K562 (cell line): ENCODE data around the gene GPR176. TPM values are rescaled to one million over a fixed set of nuclear protein-coding genes. Genes with fewer than 3 reads are reported as not detected.

Experiments
- ARID3B ChIP-seq: fragments of 250-450 bp; sonication (Bioruptor Pico); IDR thresholded peaks from 2 replicates; pipeline ENCODE4 v1.4.0; 2020; ENCODE audit warnings: borderline replicate concordance
- CEBPB ChIP-seq: fragments of 450-650 bp; IDR thresholded peaks from 2 replicates; pipeline ENCODE4 v1.6.1; 2016; ENCODE audit warnings: missing genetic modification characterization, missing compliant biosample characterization
- E4F1 ChIP-seq: fragments of 250-450 bp; sonication (Bioruptor Pico); IDR thresholded peaks from 2 replicates; pipeline ENCODE4 v1.5.0; 2021; ENCODE audit warnings: mild to moderate bottlenecking, borderline replicate concordance
- GMEB1 ChIP-seq: fragments of 250-450 bp; sonication (Bioruptor Pico); IDR thresholded peaks from 2 replicates; pipeline ENCODE4 v1.4.0; 2020; ENCODE audit warnings: mild to moderate bottlenecking
- HDAC1 ChIP-seq, 2 experiments: fragments of 450-650 bp; IDR thresholded peaks; 2 replicates each; pipeline ENCODE4 v1.6.1; 2016 to 2017; ENCODE audit warnings: inconsistent platforms in 1 of 2, mild to moderate bottlenecking in 1 of 2, moderate library complexity in 1 of 2
- HMG20B ChIP-seq: fragments of 250-450 bp; sonication (Bioruptor Pico); IDR thresholded peaks from 2 replicates; pipeline ENCODE4 v1.5.0; 2021; ENCODE audit warnings: mild to moderate bottlenecking
- MTA2 ChIP-seq: fragments of 450-650 bp; IDR thresholded peaks from 2 replicates; pipeline ENCODE4 v1.6.1; 2016; ENCODE audit warnings: low read depth
- NBN ChIP-seq: fragments of 450-650 bp; IDR thresholded peaks from 2 replicates; pipeline ENCODE4 v1.6.1; 2016; ENCODE audit warnings: low read depth, mild to moderate bottlenecking
- PTBP1 ChIP-seq: fragments of 200-400 bp; formaldehyde crosslinking; IDR thresholded peaks from 2 replicates; pipeline ENCODE4 v1.6.1; 2017; ENCODE audit warnings: low read depth, low read length
- SMARCA4 ChIP-seq: fragments of 450-650 bp; IDR thresholded peaks from 2 replicates; pipeline ENCODE4 v1.6.1; 2016
- SMARCE1 ChIP-seq: fragments of 450-650 bp; IDR thresholded peaks from 2 replicates; pipeline ENCODE4 v1.7.1; 2016; ENCODE audit warnings: mild to moderate bottlenecking
- SPI1 ChIP-seq: IDR thresholded peaks from 2 replicates; pipeline ENCODE4 v1.6.1; 2011; ENCODE audit warnings: low read depth, low read length, control low read depth, borderline replicate concordance
- TAF9B ChIP-seq: fragments of 450-650 bp; IDR thresholded peaks from 2 replicates; pipeline ENCODE4 v1.6.1; 2018; ENCODE audit warnings: mild to moderate bottlenecking; ENCODE audit not compliant: partially characterized antibody
- THRB ChIP-seq: fragments of 450-650 bp; formaldehyde crosslinking; conservative IDR thresholded peaks from 2 replicates; pipeline ENCODE4 v1.4.0; 2022; ENCODE audit warnings: mild to moderate bottlenecking, missing genetic modification characterization
- XRCC4 ChIP-seq: IDR thresholded peaks from one replicate; pipeline ENCODE4 v1.6.1; 2011; ENCODE audit not compliant: insufficient read depth, insufficient read length; ENCODE audit errors: extremely low read depth
- ZBTB7A ChIP-seq: IDR thresholded peaks from 2 replicates; pipeline ENCODE4 v1.6.1; 2011; ENCODE audit warnings: low read depth, mild to moderate bottlenecking, low read length, moderate library complexity, borderline replicate concordance; ENCODE audit not compliant: control insufficient read depth
- ZNF584 ChIP-seq: fragments of 200-800 bp; sonication (Bioruptor generic); IDR thresholded peaks from 2 replicates; pipeline ENCODE4 v1.6.1; 2016; ENCODE audit warnings: low read depth, mild to moderate bottlenecking, missing genetic modification characterization, missing compliant biosample characterization
- ZNF830 ChIP-seq: fragments of 250-450 bp; sonication (Bioruptor Pico); IDR thresholded peaks from 2 replicates; pipeline ENCODE4 v1.5.0; 2021; ENCODE audit warnings: mild to moderate bottlenecking
- polyA plus RNA-seq, 8 experiments: library from polyadenylated mRNA; depleted of rRNA in 4 of 8; stranded (reverse) in 5 of 8; unstranded in 3 of 8; fragments of >200 nt; fragmentation: Nextera tagmentation in 2 of 8; fragmentation: Illumina TruSeq in 1 of 8; extraction: Ambion mirVana in 2 of 8; extraction: Trizol in 1 of 8; gene quantifications; 2 replicates each; pipeline versions ENCODE4 v1.2.1 to v1.2.3, GENCODE V29; 2011 to 2014; ENCODE audit warnings: inconsistent platforms in 1 of 8, missing spikeins in 1 of 8
- total RNA-seq, 7 experiments: library from RNA; depleted of rRNA in 6 of 7; stranded (reverse); fragments of >200 nt in 6 of 7; fragmentation: Illumina TruSeq in 2 of 7; extraction: Trizol in 2 of 7; gene quantifications; 2 replicates each; pipeline versions ENCODE4 v1.2.1 to v1.2.3, GENCODE V29; 2011 to 2021; ENCODE audit warnings: low replicate concordance in 1 of 7
- TF ChIP-seq, protein P1 (sequence below): IDR thresholded peaks from 2 replicates; pipeline ENCODE4 v1.6.1; 2011; ENCODE audit warnings: borderline replicate concordance, low read depth, mild to moderate bottlenecking, moderate library complexity, low read length; ENCODE audit not compliant: insufficient read depth, poor library complexity, severe bottlenecking

GPR176 gene
- total and polyA plus RNA-seq, 9 of the 15 experiments (the other 6 are each of a cell fraction or from before 2014, with no cell fraction given), result 0.03 to 1.2 (median 0.76) TPM

DNA sequence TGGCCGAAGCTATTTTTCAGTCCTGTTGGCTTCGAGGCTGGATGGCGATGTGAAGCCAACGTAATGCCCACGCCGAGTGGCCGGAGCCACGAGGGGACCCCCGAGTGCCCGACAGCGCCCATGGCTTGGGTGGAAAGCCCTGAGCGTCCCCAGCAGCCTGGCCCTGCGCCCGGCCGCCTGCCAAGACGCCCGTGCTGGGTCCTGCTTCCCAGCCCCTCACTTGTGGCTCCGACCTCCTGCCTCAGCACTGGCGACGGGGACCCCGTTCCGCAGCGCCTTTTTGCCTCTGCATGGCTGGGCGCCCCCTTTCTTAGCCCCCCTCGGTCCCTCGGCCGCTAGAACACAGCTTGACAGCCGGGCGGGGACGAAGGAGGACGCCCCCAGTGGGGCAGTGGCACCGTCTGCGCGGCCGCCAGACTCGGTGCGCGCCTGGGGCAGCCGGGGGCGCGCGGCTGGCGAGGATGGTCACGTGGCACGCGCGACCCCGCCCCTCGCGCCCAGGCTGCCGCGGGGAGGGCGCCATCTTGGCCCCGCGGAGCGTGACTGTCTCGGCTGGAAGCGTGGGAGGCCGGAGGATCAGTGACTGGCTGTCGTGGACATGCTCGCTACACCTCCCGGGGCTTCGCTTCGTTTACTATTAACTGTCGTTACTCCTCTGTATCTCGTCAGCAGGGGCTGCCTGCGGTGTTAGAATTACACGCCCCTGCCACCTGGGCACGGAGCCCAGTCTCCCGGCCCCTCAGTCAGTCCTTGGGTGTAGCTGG, 626 bp upstream of the GPR176 start (continued):
- TF ChIP-seq, protein P1, sequence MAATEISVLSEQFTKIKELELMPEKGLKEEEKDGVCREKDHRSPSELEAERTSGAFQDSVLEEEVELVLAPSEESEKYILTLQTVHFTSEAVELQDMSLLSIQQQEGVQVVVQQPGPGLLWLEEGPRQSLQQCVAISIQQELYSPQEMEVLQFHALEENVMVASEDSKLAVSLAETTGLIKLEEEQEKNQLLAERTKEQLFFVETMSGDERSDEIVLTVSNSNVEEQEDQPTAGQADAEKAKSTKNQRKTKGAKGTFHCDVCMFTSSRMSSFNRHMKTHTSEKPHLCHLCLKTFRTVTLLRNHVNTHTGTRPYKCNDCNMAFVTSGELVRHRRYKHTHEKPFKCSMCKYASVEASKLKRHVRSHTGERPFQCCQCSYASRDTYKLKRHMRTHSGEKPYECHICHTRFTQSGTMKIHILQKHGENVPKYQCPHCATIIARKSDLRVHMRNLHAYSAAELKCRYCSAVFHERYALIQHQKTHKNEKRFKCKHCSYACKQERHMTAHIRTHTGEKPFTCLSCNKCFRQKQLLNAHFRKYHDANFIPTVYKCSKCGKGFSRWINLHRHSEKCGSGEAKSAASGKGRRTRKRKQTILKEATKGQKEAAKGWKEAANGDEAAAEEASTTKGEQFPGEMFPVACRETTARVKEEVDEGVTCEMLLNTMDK, result peak; percentile 62
- TF ChIP-seq MTA2, result no peak
- peak in 1 of 2 experiments; percentile 39; a peak in 1 of 4 replicates for TF ChIP-seq HDAC1 (IDR thresholded peaks at IDR 0.05)
- TF ChIP-seq TAF9B, result no peak
- TF ChIP-seq SPI1, result no peak
- TF ChIP-seq NBN, result no peak; the same call in 1 of the 2 replicates
- TF ChIP-seq GMEB1 (CRISPR knock-in tag), result peak; percentile 24; the same call in 1 of the 2 replicates
- no peak for TF ChIP-seq ZNF830 (CRISPR knock-in tag)
- 0 out of 2 replicates have a peak, but pooled peaks have one; percentile 62 for TF ChIP-seq ZNF584
- no peak for TF ChIP-seq CEBPB (tag)
- 0 out of 2 replicates have a peak, but pooled peaks have one; percentile 27 for TF ChIP-seq SMARCA4
- no peak for TF ChIP-seq THRB
- TF ChIP-seq ZBTB7A, result peak; percentile 65
- TF ChIP-seq ARID3B (CRISPR knock-in tag), result no peak
- TF ChIP-seq E4F1 (CRISPR knock-in tag), result no peak
- no peak for TF ChIP-seq XRCC4
- TF ChIP-seq SMARCE1, result no peak
- no peak for TF ChIP-seq HMG20B
- TF ChIP-seq PTBP1, result no peak
